Renal cortical epithelial cell (primary cell): ENCODE measurements around the gene NUMB. TPM values are rescaled to one million over a fixed set of nuclear protein-coding genes. Genes with fewer than 3 reads are reported as not detected.
A peak's percentile ranks its signal among the peaks of the same experiment; 100 is the strongest.
"Not testable (repeated sequence)": the region's sequence is repeated elsewhere in the genome, so short reads cannot be mapped to it uniquely, and the experiment has no call there.

ENCODE experiments used
- DNase-seq: peaks from one replicate; pipeline ENCODE4 v3.0.0-alpha.2; 2011; ENCODE audit warnings: low read depth
- total RNA-seq: library from RNA; depleted of rRNA; stranded (reverse); fragments of >200 nt; gene quantifications from 2 replicates; pipeline ENCODE4 v1.2.3, GENCODE V29; 2014

Gene NUMB
- total RNA-seq, 1 donor from 2014 or later: 53.9 TPM

DNA sequence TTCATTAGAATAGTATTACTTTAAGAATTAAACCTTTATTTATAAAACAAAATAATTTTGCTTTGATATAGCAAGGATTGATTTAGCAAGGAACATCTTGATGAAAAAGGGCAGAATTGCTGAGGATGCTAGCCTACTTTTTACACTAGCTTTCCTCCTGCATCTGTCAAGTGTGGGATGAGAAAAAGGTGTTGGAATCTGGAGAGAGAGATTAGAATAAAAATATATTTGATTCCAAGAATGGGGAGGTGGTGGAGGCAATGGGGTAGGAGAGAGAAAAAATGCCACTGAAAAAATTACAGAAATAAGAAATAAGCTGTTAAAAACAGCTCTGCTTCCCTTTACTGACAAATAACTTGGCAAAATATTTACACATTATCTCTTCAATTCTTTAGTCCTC lies 98.9 kb downstream of the NUMB start:
- DNase-seq: no peak

DNA sequence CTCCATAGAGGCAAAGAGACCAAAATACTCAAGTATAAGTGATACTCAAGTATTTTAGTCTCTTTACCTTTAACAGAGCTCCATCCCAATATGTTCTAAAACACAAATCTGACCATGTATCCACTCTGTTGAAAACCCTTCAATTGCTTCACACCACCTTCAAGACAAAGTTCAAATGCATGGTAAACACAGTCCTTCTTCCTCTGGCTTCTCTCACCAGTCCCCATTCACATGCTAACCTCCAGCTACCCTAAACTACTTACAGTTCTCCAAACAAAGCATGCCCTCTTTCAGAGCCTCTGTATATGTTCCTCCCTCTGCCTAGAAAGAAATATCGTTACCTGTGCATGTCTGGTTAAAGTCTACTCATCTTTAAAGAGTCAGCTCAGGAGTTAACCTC lies 100.2 kb downstream of the NUMB start:
- DNase-seq: no peak

DNA sequence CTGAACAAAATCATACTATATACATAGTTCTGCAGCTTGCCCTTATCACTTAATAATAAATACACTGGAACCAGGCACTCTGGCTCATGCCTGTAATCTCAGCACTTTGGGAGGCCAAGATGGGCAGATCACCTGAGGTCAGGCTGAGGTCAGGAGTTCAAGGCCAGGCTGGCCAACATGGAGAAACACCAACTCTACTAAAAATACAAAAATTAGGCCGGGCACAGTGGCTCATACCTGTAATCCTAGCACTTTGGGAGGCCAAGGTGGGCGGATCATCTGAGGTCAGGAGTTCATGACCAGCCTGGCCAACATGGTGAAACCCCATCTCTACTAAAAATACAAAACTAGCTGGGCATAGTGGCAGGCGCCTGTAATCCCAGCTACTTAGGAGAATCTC lies 109.3 kb downstream of the NUMB start:
- not testable (repeated sequence) for DNase-seq

DNA sequence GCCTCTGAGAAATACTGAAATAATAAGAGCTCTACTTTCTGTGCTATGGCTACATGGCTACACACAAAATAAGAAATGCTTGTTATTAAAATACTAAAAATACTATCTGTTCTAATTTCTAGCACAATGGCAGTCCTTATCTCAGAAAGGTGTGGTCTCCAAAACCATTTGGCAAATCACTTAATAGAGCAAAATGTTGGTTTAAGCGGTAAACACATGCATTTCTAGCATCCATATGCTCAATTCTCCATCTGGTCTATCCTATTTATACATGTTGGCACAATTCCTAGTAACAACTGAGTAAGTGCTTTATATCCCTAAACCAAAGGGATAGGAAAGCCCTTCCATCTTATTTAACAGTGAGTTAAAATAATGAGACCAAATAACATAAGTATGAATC lies 114.0 kb downstream of the NUMB start:
- DNase-seq: no peak

DNA sequence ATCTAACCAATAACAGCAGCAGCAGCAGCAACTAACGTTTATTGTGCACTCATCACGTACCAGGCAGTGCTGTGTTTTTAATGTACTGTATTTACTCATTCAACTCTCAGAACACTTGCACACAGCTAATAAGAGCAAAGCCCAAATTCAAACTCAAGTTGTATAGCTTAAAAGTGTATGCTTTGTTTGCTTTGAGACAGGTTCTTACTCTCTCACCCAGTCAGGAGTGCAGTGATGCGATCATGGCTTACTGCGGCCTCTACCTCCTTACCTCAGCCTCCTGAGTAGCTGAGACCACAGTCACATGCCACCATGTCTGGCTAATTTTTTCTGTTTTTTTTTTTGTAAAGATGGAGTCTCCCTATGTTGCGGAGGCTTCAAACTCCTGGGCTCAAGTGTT lies 115.7 kb downstream of the NUMB start:
- no peak for DNase-seq

DNA sequence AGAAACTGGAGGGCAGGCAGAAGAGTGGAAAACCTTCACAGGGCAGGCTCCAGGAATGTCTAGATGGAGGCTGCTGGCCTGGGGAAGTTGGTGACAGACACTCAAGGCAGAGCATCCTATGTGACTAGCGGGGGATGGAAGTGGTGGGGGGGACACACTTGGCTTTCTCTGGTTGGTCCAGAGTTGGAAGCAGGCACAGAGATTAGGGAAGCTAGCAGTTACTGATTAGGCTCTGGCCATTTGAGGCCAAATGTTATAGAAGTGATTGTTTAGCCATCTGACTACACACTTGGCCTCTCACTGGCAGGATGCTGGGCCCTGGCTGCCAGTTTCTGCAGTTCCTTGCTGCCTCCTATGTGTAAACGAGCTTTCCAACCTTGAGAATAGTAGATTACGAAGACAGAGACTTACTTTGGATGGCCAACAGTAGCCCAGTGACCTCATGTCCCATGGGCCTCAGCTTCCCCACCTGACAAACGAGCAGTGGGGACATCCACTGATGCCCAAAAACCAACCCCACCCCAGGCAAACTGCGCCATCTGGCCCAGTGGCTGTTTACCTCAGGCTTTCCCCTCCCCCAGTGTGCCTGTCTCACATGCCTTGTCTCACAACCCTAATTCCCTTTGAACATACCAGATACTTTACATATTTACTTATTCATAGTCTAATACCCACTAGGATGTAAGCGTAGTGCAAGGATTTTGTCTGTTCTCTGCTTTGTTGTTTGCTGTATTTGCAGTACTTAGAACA lies 118.3 kb downstream of the NUMB start:
- DNase-seq: no peak

DNA sequence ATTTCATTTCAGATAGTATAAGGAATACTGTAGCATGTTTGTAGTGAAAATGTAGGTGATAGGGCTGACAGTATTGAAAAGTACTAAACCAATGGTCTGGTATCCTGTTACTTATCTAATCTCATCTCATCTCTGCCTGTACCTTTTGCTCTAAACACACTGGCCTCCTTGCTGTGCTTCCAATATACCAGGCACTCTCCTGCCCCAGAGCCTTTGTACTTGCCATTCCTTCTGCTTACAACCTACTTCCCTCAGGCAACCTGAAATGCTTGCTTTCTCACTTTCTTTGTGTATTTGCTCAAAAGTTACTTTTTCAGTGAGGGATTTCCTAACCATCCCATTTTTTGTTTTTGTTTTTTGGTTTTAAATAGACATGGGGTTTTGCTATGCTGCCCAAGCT lies 119.1 kb downstream of the NUMB start:
- no peak for DNase-seq

DNA sequence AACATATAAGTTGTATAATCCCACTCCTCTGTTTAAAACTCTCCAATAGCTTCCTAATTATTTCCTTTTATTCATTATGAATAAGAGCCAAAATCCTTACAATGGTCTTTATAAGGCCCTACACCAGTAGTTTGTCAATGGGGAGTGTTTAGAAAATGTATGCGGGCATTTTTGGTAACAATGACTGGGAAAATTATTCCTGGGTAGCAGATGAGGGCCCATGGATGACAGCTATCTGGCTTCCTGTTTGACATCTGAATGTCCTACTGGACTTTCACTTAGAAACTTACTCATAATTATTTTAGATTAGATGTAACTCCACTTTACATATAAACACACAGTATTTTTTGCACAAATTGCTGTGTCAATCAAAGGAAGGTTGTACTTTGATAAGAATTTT lies 119.8 kb downstream of the NUMB start:
- no peak for DNase-seq

DNA sequence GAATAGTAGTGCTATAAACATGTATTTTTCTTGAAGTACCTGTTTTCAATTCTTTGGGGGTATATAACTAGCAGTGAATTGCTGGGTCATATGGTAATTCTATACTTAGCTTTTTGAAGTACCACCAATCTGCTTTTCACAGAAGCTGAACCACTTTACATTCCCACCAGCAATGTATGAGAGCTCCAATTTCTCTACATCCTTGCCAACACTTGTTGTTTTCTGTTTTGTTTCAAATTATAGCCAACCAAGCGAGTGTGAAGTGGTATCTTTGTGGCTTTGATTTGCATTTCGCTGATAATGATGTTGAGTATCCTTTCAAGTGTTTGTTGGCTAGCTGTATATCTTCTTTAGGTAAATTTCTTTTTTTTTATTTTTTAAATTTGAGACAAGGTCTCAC lies 125.3 kb downstream of the NUMB start:
- DNase-seq: no peak

DNA sequence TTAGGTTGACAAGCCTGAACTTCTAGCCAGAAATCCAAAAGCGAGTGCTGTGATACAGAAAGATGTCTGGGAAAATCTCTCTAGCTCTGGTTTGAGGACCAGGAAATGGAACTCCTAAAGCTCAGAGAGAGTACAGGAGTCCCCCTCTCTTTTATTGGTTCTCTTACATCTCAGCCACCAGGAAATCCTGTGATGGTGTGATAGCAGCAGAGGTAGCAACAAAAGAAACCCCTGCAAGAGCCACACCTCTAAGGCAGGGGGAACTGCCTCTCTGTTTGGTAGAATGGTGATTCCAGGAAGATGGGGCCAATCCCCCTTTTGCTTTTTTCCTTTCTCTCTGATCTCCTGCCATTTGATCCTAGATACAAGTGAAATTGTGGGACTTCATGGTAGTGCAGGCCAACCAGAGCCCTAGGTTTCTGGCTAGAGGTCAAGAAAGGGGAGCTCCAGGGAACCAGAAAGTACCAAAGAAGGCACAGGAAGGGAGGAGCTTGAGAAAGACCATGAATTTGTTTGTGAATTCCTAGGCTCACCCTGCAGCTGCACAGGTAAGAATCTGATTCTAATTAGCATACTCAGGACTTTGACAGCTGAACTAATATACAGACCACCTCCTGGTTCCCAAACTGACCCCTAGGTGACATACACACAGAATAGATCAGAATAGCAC lies 132.6 kb downstream of the NUMB start:
- DNase-seq: no peak

DNA sequence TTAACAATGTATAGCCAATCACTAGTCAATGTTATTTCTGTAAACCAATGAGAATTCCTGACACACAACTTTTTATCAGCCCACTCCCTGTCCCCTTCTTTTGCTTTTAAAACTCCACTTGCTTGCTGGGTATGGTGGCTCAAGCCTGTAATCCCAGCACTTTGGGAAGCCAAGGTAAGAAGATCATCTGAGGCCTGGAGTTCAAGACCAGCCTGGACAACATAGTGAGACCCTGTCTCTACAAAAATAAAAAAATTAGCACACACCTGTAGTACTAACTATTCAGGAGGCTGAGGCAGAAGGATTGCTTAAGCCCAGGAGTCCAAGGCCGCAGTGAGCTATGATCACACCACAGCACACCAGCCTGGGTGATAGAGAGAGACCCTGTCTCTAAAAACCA lies 133.3 kb downstream of the NUMB start:
- no peak for DNase-seq

DNA sequence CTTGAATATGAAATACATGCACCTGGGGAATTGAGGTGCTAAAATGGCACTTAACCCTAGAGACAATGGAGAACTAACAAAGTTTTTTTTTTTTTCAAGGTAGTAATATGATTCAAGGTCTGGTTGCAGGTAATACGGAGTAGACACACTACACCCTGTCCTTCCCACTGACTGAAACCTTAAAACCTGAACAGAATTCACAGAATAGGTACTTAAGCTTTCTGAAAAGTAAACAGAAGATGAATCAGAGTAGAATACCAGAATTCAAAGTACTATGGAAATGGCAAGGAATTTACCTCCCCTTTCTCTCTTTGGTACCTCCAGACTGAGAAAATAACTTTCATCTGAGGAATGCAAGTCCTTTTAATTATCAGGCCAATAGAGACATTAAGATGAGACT lies 133.8 kb downstream of the NUMB start:
- peak; percentile 48 for DNase-seq

DNA sequence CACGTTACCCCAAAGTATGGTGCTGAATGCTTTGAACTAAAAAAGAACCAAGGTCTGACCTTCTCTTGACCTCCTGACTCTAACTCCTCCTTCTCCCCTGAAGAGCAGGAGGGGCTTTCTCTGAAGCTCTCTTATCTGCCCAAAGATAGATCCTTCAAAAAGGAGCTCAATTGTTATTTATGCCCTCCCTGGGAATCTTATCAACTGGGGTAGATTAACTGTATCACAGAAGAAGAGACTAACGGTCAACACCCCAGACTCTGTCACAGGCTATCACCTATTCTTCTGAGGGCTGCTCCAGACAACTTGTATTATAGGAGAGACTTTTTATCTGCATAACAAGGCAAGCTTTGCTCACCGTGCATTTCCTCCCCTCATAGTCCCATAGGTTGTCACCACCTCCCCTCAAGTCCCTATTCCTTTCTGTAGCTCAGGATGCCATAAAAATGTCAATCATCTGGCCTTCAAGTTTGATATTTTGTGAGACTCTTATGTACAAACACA lies 134.4 kb downstream of the NUMB start:
- DNase-seq: no peak

DNA sequence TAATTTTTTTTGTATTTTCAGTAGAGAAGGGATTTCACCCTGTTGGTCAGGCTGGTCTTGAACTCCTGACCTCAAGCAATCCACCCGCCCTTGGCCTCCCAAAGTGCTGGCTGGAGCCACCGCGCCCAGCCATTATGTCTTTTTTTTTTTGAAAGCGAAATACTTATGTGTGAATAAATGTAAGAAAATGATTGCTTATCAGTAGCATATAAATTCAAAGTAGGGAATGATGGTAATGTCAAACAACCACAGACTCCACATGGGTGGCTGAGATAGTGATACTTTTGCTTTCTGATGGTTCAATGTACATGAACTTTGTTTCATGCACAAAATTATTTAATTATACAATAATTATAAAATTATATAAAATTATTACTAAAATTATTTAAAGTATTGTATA lies 145.2 kb downstream of the NUMB start:
- DNase-seq: no peak

DNA sequence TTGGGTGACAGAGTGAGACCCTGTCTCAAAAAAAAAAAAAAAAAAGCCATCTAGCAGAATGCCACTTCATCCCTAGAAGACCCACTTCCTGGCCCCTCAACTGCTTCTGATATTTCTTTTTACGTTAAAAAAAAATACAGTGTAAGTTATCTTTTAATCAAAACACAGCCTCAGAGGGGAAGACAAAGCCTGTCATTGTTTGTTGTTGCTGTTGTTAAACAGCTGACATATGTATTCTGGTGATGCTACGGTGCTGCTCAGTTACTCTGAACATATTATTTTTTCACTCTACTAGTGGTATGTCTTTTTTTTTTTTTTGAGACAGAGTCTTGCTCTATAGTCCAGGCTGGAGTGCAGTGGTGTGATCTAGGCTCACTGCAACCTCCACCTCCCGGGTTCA lies 145.7 kb downstream of the NUMB start:
- no peak for DNase-seq

DNA sequence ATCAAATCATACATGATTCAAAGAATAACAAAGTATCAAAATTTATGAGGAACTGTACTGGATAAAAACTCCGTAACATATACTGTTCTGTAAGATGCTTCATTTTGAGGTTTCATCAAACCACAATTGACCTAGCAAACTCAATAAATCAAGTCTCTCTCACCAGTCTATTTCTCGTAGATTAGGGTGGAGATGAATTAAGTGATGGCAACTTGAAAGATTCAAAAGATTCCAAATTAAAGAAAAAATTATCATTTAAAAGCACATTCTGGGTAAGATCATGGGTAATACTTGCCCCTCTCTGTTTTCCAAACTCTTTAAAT lies 146.7 kb downstream of the NUMB start:
- DNase-seq: no peak

DNA sequence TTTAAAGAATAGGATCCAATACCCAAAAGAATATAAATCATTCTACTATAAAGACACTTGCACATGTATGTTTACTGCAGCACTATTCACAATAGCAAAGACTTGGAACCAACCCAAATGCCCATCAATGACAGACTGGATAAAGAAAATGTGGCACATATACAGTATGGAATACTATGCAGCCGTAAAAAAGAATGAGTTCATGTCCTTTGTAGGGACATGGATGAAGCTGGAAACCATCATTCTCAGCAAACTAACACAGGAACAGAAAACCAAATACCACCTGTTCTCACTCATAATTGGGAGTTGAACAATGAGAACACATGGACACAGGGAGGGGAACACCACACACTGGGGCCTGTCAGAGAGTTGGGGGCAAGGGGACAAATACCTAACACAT lies 149.1 kb downstream of the NUMB start:
- not testable (repeated sequence) for DNase-seq

DNA sequence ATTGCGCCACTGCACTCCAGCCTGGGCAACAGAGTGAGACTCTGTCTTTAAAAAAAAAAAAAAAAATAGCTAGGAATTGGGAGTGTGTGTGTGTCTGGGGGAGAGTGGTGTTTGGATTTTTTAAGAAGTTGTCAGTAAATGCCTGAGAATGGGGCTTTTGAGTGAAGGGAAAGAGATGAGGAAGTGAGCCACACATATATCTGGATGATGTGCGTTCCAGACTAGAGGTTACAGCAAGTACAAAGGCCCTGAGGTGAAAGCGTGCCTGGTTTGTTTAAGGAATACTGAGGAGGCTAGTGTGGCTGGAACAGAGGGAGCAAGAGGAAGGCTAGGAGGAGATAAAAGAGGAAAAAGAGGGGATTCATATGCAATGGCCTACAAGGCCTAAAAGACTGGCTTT lies 151.1 kb downstream of the NUMB start:
- no peak for DNase-seq

DNA sequence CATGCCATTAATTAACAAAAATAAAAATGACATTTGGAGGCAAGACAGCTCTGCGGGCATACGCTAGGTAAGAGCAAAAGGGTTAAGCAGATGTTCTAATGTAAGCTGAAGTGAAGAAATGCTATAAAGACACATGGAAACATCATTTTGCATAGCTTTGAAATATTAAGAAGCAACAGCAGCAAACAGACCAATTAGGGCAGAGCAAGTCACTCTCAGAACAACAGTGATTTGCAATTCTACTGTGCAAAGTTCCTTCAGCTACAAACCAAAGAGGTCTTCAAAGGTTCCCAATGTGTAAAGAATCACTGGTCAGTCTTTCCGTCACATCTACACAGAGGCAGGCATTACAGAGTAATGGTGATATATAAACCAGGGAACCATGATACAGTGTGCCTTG lies 152.8 kb downstream of the NUMB start:
- DNase-seq: no peak

DNA sequence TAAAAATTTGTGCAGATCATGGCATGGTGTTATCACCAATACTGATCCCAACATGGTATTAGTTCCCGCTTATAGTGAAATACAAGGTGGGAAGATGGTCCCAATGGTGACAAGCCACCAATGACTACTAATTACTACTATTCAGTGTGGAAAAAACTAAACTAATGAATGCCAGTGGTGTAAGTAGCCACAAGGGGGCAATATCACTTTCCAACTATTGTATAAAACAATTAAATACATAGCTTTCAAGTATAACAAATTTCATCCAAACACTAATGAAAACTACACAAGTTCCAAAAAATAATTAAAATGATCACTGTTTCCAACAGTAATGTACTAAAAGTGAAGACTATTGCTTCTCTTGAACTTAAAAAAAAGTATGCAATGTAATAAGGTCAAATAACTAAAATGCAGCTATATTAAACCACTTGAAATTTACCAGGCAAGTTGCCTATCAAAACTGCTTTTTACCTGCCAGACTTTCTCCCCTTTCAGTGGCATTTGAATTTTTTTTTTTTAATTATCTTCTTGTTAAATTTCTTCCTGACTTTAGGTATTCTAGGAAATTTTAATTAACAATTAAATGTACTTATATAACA lies 163.0 kb downstream of the NUMB start:
- peak; percentile 56 for DNase-seq

DNA sequence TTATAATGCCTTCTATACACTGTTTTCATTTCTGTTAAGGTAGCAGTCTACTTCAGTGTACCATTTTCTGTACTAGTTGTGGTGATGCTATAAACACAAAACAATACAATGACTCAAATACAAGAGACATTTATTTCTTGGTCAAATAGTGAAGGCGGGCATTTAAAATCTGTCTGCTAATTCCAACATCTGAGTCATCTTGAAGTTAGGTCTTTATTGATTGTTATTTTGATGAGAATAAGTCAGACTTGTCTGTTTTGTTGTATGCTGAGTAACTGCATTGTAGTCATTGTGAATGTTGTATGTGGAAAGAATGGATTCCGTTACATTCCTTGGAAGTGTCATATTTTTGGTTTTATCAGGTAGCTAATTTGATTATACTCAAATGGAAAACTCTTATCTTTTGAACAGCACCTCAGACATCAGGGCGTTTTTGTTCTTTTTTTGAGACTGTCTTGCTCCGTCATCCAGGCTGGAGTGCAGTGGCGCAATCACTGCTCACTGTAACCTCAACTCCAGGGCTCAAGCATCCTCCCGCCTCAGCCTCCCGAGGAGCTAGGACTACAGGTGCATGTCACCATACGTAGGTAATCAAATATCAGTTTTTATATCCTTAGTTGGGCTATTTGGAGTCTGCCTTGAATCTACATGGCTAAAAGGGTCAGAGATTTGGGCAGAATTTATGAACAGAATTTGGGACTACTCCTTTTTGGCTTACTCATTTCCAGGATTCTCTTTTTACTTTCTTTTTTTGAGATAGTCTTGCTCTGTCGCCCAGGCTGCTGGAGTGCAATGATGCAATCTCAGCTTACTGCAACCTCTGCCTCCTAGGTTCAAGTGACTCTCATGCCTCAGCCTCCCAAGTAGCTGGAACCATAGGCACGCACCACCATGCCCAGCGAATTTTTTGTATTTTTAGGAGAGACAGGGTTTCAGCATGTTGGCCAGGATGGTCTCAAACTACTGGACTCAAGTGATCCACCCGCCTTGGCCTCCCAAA lies 164.3 kb downstream of the NUMB start:
- peak; percentile 51 for DNase-seq

DNA sequence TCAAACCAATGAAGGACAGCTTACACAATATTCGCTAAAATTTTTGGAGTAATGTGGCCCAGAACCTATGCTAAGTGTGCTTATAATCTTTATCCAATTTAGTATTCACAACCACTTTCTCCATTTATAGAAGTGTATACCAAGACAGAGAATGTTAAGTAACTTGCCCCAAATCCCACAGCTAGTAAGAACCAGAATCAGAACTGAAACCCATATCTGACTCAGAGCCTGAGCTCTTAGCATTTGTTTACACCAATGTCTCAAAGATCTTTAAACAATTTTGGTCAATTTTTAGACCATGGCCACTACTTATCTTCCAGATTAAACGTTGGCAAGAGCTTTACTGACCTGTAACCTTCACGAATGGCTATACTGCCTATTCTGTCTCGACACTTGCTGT lies 168.1 kb downstream of the NUMB start:
- no peak for DNase-seq
